ENCODE data around the gene SLC25A13.

DNA sequence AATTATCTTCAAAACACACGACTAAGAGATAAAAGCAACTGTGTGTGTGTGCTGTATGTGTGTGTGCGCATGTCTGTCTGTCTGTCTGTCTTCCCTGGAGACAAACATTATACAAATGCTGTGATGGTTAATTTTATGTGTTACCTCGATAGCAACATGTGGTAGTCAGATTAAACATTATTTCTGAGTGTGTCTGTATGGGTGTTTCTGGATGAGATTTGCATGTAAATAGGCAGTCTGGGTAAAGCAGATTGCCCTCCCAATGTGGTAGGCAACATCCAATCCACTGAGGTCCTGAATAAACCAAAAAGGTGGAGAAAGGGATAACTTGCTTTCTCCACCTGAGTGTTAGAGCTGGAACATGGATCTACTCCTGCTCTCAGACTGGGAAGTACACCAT lies 67.9 kb downstream of the SLC25A13 start:
- TF ChIP-seq, protein P1, sequence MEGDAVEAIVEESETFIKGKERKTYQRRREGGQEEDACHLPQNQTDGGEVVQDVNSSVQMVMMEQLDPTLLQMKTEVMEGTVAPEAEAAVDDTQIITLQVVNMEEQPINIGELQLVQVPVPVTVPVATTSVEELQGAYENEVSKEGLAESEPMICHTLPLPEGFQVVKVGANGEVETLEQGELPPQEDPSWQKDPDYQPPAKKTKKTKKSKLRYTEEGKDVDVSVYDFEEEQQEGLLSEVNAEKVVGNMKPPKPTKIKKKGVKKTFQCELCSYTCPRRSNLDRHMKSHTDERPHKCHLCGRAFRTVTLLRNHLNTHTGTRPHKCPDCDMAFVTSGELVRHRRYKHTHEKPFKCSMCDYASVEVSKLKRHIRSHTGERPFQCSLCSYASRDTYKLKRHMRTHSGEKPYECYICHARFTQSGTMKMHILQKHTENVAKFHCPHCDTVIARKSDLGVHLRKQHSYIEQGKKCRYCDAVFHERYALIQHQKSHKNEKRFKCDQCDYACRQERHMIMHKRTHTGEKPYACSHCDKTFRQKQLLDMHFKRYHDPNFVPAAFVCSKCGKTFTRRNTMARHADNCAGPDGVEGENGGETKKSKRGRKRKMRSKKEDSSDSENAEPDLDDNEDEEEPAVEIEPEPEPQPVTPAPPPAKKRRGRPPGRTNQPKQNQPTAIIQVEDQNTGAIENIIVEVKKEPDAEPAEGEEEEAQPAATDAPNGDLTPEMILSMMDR (IDR thresholded peaks at IDR 0.05), result no peak
- TF ChIP-seq POLR2A (IDR thresholded peaks at IDR 0.05), result no peak

Measured in uterus (tissue), 2 donors.